ENCODE results near the gene GALNT17.

The GALNT17 gene

DNA sequence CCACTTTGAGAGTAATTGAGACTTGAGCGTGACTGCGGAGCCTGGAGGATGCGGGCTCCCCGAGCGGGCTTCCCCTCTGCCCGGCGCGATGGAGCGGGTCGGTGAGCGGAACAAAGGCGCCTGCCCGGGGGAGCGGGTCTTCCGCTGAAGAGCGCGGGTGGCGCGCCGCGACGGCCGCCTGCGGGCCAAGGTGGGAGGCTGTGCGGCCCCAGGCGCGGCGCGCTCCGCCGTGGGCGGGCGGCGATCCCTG lies at the start of gene GALNT17:
Gene GALNT17, plus strand, starts transcription at position 18 of the 250 bp plus-strand sequence.
- no peak for DNase-seq

DNA sequence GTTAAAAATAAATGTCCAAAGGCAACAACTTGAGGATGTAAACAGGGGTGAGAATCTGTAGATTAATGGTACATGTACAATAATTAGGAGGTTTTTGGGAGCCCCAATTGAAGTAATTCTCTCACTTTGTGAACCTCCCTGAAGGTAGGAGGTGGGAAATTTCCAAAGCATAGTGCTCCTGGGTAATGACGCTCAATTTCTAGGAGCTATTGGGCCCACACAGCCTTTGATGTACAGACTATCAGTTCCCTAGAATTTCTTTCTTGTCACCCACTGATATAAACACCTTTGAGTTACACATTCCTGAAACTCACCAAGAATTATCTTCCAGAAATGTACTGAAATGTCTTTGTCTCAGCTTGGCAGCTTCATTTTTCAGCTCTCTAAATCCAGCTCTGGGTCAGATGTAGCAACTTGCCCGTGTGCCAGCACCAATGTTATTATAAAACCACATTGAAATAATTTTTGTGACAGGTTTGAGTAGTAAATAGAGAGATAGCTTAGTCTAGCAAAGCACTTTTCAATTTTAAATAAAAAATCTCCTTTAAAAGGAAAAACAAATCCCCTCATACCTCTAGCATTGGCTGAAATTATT lies 36.6 kb upstream of the GALNT17 start:
- no peak for DNase-seq

DNA sequence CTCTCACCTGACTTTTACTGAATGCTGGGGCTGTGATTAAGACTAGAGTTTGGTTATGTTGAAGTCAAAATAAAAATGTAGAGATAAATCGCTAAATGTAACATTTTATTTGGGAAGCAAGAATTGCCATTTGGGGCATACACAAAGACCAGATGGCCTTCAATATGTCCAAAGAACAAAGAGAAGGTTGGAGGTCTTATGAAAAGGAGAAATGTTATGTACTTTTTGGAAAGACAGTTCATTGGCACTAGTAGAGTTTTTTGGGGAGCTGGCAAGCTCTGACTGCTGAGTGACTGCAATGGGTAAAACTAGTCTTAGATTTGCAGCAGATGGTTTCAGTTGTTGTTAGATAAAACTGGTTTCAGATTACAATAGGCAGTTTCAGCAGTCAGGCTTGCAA lies 35.6 kb upstream of the GALNT17 start:
- DNase-seq = no peak

DNA sequence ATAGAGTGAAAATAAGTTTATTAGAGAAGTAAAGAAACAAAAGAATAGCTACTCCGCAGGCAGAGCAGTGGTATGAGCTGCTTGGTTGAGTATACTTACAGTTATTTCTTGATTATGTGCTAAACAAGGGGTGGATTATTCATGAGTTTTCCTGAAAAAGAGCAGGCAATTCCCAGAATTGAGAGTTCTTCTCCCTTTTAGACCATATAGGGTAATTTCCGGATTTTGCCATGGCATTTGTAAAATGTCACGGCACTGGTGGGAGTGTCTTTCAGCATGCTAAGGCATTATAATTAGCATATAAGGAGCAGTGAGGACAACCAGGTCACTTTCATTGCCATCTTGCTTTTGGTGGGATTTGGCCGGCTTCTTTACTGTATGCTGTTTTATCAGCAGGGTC lies 25.7 kb upstream of the GALNT17 start:
- DNase-seq = no peak

DNA sequence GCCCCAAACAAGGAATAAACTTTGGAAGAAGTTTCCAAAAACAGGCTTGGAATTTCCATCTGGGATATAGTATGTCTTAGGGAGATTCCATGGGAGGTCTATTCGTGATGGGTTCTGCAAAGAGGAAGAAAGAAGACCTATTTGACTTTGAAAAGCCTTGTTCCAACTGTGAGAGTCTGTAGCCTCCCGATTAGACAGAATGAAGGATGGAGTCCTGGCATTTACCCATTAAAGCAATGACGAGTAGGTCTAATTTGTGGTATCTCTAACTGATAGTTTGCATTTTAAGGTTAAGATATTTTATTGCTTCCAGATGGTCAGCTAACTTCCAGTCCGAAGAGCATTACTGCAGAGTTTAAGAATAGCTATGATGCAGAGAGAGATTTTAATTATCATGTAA lies 19.5 kb upstream of the GALNT17 start:
- DNase-seq = no peak

DNA sequence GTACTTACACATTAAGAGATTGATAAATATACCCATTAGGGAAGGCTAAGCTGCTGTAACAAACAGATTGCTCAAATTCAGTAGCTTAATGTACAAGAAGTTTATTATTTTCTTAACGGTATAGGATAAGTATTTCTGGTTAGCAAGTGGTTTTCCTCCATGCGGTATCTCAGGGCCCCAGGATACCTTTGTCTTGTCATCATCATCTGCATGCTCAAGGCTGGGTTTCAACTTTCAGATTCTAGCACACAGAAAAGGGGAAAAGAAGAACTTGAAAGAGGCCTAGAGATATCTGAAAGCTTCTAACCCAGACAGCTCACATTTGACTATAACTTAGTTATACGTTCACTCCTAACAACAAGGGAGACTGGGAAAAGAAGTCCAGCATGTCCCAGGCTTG lies 11.8 kb upstream of the GALNT17 start:
- no peak for DNase-seq

DNA sequence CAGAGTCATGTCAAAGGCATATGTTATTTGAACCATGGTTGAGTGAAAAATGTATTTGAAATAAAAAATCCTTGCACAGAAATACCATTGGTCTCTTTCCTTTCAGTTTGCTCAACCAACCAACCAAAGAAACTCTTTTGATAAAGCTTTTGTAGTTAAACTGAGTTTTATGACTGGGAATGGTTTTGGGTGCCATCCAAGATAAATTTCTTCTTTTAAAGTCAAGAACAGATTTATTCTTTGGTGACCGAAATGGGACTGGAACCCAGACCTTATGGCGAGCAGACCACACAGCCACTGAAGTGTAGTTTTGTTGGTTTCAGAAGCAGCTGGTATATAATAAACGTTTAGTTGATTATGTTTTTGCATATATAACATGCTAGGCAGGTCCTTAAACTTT lies 2.8 kb upstream of the GALNT17 start:
- DNase-seq = no peak

DNA sequence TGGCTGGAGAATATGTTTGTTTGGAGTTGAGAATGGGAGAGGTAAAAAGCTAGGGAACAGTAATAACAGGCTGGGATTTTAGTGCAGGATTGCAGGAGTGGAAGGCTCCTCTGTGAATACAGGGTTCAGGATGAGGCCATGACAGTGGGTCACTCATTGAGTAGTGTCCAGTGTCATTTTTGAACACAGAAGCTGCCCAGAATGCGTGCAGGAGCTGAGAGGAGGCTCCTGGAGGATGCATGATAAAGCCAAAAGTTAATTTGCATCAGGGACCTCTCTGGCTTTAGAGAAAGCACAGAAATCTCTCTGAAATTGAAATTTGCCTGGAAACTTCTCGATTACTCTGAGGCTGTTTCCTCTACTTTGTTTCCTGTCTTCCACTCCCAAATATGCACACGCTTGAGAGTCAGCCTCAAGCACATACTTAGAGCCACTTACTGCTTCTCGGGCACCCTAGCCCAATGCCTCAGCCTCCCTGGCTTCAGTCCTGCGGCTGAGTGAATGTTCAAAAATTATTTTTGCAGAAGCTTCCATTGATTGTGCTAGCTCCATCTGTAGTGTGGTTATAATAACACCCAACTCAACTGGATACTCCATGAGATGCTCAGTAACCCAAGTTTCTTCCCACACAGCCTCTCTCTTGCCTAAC lies 1.8 kb upstream of the GALNT17 start:
- DNase-seq = no peak

DNA sequence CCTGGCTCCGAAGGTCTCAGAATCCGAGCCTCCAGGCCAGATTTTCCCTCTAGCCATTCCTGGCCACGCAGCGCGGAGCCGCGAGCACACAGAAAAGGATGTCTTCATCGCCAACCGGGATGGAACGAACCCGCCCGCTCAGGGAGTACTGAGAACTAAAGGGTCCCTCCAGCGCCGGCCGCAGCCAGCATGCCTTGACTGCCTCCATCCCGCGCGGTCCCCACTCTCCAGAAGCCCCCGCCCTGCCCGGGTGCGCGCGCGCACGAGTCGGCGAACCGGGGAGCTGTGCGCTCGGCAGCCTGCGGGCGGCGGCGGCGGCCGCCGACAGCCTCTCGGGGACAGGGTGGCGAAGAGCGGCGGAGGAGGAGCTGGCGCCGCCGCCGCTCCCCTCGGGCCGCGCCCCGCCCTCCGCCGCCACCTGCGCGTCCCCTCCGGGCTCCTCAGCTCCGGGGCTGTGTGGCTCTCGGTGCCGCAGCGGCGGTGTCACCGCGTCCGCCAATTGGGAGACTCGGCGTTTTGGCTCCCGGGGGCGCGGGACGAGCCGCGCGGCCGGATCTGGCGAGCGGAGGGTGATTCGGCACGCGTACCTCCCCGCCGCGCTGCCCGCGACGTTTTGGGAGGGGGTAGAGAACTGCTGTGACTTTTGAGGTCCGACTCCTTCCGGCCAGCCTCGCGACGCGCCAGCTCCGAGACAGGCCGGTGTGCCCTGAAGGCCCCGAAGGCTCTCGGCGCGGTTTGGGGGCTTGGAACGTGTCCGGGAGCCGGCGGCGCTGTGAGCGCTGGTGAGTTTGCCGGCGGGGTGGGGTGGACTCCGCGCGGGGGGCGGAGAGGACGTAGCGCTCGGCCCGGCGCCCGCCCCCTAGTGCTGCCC lies 453 bp upstream of the GALNT17 start:
- peak in 1 of 2 experiments; percentile 9 for DNase-seq

DNA sequence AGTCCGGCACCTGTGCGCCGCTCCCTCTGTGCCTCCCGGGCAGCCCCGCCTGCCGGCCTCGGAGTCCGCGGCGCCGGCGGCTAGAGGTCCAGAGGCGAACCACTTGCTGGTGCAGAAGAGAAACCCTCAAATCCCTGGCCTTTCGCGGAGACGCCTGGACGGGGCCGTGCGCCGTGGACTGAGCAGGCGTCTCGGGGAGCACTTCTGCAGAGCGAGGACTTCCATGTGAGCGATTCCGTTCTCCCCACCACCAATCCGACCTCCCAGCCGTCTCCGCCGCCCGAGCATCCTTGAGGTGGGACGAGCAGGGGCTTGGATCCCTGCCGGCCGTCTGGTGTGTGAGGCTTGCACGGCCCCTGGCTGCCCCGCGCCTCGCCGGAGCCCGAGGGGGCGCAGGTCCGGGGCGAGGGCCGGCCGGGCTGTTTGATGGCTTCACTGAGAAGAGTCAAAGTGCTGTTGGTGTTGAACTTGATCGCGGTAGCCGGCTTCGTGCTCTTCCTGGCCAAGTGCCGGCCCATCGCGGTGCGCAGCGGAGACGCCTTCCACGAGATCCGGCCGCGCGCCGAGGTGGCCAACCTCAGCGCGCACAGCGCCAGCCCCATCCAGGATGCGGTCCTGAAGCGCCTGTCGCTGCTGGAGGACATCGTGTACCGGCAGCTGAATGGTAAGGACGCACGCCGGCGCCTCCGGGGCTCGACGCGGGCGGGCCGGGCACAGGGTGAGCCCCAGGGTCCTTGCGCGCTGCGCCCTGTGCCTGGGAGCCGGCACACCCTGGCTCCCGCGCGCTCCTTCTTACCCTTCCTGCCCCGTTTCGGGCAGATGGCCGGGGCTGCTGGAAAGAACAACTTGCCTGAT lies 660 bp downstream of the GALNT17 start:
- DNase-seq = no peak

DNA sequence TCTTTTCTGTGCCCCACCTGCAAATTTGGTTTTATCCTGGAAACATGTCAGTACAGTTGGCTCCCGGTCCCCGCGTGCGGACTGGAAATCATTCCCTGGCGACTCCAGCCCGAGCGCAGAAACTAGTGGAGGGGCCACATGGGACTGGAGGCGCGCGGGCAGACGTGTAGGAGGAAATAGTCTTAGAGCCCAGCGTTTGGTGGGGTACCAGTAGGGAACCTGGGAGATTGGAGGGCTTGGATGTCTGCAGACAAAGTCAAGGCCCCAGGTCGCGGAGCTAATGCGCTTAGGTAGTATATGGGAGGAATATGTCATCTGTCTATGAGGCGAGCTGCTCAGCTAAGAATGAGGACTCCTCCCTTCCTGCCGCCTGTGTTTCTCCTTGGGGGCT lies 1.3 kb downstream of the GALNT17 start:
- no peak for DNase-seq

DNA sequence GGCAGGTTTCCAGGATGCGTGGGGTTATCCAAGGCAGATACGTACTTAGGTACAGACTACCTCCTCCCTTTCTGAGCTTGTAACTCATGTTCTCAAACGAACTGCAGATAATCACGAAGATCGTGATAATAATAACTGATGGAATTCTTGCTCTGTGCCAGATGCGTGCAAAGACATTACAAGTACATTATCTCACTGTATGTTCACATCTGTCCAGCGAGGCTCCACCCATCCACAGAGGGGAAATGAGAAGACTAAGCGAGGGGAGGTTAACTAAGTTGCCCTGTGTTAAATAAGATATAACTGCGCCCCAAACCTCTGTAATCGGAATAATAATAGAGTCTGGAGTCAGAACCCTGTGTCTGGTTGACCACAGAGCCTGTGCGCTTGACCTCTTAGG lies 1.9 kb downstream of the GALNT17 start:
- DNase-seq = no peak

DNA sequence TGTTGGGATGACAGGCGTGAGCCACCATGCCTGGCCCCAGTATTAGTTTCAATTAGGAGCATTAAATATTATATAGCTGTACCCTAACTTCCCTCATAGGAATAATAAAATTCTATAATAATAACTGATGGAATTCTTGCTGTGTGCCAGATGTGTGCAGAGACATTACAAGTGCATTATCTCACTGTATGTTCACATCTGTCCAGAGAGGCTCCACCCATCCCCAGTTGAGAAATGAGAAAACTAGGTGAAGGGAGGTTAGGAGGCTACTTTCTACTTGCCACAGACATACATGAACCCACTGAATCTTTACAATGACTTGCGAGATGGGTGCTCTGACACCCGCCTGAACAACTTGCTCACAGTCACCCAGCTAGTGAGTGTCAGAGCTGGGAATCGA lies 3.2 kb downstream of the GALNT17 start:
- no peak for DNase-seq

DNA sequence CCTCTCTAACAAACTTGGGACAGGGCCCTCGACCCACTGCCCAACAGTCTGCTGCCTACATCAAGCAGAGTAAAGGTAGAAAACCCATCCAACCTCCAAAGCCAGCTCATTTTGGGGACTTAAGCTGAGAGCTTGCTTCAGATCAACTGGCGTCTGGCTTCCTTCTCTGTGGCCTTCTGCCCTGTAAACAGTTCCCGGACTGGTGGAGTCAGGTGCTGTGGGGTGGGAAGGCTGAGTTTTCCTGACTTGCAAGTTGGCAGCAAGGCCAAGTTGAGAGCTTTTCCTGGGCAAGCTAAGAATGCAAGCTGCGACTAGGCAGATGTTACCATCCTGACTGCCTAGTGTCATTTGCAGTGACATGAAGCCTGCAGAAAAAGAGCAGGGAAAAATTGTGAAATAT lies 3.7 kb downstream of the GALNT17 start:
- DNase-seq = no peak

DNA sequence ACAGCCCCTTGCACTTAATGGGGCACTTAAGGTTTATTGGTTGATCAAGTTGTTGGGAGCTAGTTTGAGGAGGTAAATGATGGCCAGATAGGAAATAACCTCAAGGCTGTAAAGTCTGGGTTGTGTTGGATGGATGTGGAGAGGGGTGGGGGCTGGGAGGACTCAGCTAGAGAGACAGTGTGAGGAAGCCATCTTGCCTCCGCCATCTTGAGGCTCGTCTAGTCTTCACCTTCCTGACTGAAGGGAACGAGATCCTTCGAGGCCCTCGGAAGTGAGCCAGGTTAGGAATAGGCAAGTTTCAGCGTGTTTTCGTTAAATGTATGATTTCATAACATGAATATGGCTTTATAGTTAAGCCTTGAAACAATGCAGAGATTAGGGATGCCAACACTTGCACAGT lies 5.5 kb downstream of the GALNT17 start:
- DNase-seq = no peak

DNA sequence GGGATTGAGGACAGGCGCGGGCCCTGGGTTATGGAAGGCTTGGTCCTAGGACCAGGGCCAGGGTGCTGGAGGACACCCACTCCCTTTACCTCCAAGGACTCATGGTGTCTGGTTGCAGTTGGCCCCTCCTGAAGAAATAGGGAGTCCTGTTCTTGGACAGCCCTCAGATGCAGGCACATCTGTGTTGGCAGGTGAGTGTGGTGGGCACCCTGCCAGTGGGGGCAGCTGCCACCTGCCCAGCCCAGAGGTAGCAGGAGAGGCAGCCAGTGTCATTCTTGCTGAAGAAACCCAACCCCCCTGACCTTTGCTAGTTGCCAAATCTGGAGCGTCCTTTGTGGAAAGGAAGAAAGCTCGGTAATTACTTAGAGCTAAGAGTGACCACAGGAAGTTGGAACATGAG lies 8.3 kb downstream of the GALNT17 start:
- DNase-seq = no peak

DNA sequence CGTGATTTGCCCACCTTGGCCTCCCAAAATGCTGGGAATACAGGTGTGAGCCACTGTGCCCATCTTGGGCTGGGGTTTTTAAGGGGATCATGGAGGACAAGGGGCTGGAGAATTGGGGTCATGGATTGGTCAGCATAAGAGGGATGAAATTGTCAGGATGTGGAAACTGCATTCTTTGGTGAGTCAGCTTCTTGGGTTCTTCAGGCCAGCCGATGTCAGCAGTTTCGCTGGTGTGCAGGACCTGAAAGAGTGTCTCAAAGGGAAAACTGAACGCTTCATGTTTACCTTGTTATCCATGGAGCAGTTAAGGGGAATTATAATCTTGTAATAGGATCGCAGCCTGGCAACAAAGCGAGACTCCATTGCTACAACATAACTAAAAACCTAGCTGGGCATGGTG lies 13.0 kb downstream of the GALNT17 start:
- no peak for DNase-seq

DNA sequence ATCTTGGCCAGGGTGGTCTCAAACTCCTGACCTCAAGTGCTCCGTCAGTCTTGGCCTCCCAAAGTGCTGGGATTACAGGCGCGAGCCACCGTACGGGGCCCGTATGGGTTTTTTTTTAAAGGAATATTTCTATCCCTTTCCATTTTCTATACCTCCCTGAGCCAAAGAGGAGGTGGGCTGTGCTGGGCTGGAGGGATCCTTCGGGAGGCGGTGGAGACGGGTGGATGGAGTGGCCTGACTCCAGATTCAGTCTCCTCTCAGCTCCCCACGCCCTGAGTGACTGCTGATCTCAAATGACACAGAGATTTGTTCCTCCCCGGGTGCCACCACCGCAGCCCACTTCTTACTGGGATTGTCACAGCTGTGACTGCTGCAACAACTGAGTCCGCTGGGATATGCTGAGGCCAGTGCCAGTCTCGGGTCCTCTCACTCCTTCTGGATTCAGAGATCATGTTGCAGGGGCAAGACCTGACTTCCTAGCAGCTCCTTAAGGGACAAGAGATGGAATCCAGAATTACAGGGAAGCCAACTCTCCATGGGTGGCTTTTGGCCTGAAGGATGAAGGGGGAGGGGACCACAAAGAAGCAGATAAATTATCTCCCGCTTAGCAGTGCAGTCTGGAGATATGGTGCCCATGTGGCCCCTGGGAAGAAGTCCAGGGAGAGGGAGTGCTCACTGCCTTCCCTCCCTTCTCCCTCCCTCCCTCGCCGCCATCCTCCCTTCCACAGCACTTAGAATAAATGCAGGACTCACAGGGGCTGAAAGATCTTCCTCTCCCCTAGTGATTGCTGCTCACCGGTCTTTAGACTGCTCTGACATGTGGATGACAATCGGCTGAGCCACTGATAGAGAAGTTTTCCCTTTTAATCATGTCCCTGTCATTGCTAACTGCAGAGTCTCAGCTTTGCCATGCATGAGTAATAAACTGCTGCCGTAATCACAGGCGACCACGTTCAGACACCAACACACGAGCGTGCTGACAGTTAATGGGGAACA lies 14.3 kb downstream of the GALNT17 start:
- no peak for DNase-seq

DNA sequence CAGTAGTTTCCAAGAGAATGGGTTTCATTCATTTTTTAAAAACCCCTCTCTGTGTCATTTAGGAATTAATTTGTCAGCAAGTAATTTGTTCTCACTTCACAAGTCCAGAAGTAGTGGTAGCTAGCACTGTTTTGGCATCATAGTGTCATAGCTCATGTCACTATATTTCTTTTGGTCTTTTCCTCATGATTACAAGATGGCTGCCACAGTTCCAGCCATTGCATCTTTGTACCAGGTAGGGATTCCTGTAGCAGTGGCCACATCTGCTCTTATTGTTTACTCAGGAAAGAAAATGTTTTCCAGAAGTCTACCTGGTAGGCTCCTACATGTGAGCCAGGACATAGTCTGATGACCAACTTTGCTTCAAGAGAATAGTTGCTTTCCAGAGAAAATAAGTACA lies 16.2 kb downstream of the GALNT17 start:
- DNase-seq = no peak

DNA sequence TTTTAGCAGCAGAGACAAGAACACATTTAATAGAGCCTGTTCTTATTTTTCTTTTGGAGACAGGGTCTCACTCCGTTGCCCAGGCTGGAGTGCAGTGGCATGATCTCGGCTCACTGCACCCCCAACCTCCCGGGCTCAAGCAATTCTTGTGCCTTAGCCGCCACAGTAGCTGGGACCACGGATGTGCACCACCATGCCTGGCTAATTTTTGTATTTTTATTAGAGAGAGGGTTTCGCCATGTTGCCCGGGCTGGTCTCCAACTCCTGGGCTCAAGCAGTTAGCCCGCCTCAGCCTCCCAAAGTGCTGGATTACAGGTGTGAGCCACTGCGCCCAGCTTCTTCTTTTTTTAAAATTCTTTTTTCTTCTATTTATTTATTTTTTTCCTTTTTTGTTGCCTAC lies 23.3 kb downstream of the GALNT17 start:
- no peak for DNase-seq

DNA sequence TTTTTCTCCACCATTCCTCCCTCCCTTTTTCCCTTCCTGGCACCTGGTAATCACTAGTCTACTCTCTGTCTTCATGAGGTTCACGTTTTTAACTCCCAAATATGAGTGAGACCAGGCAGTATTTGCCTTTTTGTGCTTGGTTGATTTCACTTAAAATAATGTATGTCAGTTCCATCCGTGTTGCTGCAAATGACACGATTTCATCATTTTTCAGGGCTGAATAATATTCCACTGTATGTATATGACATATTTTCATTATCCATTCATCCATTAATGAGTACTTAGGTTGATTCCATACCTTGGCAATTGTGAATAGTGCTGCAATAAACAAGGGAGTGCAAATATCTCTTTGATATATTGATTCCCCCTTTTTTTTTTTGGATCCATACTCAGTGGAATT lies 25.8 kb downstream of the GALNT17 start:
- DNase-seq = no peak

DNA sequence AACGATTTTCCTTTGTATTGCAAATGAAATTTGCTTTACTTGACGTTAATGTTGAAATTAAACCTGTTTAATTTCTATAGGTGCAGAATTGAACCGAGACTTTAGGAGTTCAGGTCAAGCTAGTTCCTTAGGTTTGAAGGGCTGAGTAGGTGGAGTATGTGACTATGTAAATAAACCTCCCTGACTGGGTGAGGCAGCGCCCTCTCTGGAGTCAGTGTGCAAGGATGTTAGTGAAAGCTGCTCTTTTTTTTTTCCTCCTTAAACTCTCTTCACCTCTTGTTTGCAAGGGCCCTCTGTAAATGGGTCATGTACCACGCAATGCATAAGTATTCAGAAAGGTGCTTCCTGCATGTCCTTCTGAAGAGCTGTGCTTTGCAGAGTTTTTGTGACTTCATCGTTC lies 33.8 kb downstream of the GALNT17 start:
- DNase-seq = no peak

Data from NCI-H2081 (cell line).